Cardiac muscle cell (in vitro differentiated cells and primary cell): Measurements from ENCODE around the gene PLA1A. TPM values are rescaled to one million over a fixed set of nuclear protein-coding genes. Genes with fewer than 3 reads are reported as not detected.

Experiments used
- DNase-seq, 2 donors: peaks; one replicate each; pipeline versions ENCODE4 v3.0.0 to v3.0.0-alpha.2; 2010 to 2017; ENCODE audit warnings: low read depth in 1 of 2, low spot score in 1 of 2
- H3K27ac ChIP-seq: fragments of 200-600 bp; sonication (generic); 2 replicates; pipeline ENCODE4 v1.5.1; 2016
- H3K27me3 ChIP-seq: fragments of 200-600 bp; sonication (generic); 2 replicates; pipeline ENCODE4 v1.6.0; 2016; ENCODE audit warnings: control low read depth
- H3K36me3 ChIP-seq: fragments of 200-600 bp; sonication (generic); 2 replicates; pipeline ENCODE4 v1.5.1; 2016; ENCODE audit warnings: control low read depth
- H3K4me1 ChIP-seq: fragments of 200-600 bp; sonication (generic); 2 replicates; pipeline ENCODE4 v1.8.1; 2017; ENCODE audit warnings: low read depth, mild to moderate bottlenecking, mixed run types
- H3K4me3 ChIP-seq: fragments of 200-600 bp; sonication (generic); 2 replicates; pipeline ENCODE4 v1.5.1; 2016; ENCODE audit warnings: mild to moderate bottlenecking
- H3K9me3 ChIP-seq: fragments of 200-600 bp; sonication (generic); 2 replicates; pipeline ENCODE4 v1.5.1; 2017; ENCODE audit warnings: low read depth, mild to moderate bottlenecking, control low read depth
- polyA plus RNA-seq: library from polyadenylated mRNA; unstranded; fragments of >200 nt; fragmentation: Nextera tagmentation; extraction: Ambion mirVana; gene quantifications from 2 replicates; pipeline ENCODE4 v1.2.1, GENCODE V29; 2016
- total RNA-seq: library from RNA; depleted of rRNA; stranded (reverse); fragments of >200 nt; gene quantifications from 2 replicates; pipeline ENCODE4 v1.2.3, GENCODE V29; 2016
- TF ChIP-seq, protein P1 (sequence below): IDR thresholded peaks from 2 replicates; pipeline ENCODE4 v1.5.1; 2012; ENCODE audit warnings: low read depth, mild to moderate bottlenecking, low read length

PLA1A gene
- total and polyA plus RNA-seq, 2 experiments from 2014 or later = 0.07 TPM; not detected in 1

DNA sequence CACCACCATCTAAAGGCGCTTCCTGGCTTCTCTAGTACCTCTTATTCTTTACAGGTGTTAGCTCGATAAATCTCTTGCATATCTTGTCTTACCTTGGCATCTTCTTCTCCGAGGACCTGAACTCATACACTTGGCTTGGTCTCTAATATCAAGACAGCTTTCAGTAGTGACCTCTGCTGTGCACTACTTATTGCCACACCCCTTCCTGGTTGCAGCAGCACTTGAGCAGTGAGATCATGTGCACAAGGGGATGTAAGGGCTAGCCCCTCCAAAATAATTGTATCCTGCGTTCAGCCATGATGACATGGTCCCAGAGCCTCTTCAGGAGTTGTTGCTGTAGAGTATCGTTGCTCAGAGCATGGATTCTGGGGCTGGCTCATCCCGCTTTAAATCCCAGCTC is 1.3 kb upstream of the PLA1A start:
- peaks cover 19% of the 10 kb centered on the region for H3K4me1 ChIP-seq
- no peaks in the 10 kb centered on the region for H3K36me3 ChIP-seq
- no peaks in the 10 kb centered on the region for H3K27me3 ChIP-seq
- no peak overlapping the region for H3K4me3 ChIP-seq
- TF ChIP-seq, protein P1, sequence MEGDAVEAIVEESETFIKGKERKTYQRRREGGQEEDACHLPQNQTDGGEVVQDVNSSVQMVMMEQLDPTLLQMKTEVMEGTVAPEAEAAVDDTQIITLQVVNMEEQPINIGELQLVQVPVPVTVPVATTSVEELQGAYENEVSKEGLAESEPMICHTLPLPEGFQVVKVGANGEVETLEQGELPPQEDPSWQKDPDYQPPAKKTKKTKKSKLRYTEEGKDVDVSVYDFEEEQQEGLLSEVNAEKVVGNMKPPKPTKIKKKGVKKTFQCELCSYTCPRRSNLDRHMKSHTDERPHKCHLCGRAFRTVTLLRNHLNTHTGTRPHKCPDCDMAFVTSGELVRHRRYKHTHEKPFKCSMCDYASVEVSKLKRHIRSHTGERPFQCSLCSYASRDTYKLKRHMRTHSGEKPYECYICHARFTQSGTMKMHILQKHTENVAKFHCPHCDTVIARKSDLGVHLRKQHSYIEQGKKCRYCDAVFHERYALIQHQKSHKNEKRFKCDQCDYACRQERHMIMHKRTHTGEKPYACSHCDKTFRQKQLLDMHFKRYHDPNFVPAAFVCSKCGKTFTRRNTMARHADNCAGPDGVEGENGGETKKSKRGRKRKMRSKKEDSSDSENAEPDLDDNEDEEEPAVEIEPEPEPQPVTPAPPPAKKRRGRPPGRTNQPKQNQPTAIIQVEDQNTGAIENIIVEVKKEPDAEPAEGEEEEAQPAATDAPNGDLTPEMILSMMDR = no peak
- no peak overlapping the region for H3K27ac ChIP-seq
- no peaks in the 10 kb centered on the region for H3K9me3 ChIP-seq
- no peak for DNase-seq

DNA sequence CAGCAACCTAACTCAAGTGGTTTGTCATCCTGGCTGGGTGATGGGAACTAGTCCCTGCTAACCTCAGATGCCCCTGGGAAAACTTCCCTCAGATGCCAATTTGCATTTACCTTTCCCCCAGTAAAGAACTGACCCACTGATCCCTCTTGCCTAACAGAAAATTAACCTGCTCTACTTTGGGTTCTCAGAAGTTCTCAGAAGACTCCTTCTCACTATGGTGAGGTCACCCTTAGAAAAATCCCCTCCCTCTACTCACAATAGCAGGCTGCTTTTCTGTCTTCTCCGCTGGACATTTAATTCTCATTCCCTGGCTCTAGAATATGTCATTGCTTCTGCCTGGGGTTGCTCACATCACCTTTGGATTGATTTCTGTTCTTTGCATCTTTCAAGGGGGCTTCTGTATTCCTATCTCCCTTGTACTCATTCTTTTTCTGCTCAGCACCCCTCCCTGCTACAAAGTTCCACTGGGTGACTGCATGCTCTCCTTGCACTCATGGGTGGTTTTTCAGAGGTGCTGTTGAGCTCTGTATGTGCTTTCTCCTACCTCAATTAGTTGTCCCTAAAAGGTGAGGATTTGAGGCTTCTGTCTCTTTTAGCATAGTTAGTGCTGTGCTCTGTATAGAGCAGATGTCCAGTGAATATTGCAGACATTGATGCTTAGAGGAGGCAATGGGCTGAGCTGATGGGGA is 869 bp downstream of the PLA1A start:
- Histone ChIP-seq H3K4me3 (no peak overlapping the region), H3K36me3 (no peaks in the 10 kb centered on the region), H3K27ac (no peak overlapping the region), H3K27me3 (no peaks in the 10 kb centered on the region), H3K9me3 (no peaks in the 10 kb centered on the region), H3K4me1 (peaks cover 39% of the 10 kb centered on the region)
- TF ChIP-seq, protein P1 = no peak
- DNase-seq = no peak

DNA sequence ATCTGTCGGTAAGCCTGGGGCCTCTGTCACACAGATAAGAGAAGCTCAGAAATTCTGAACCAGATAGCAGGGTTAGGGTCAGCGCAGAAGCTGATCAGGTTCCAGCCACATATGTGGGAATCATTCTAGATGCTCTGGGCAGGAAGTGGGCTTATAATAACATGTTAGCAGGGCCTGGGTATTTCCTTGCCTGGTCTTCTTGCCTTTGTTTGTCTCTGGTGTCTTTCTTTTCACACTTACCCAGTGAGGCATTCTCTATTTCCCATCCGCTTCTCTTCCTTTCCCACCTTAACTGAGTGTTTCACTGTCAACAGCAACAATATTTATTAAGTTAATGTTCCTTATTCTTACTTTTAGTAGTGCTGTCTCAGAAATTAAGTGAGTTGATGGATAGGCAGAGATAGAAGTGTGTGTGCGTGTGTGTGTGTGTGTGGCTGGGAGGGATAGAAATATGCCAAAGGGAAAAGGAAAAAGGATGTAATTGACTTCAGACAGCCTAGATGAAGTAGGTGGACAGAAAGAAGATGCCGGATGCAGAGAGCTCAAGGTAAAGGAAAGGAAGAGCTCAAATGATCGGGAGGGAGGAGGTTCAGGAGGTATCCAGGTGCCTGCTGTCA is 2.0 kb downstream of the PLA1A start:
- no peaks in the 10 kb centered on the region for H3K9me3 ChIP-seq
- no peak for DNase-seq
- H3K4me3 ChIP-seq = no peak overlapping the region
- H3K27me3 ChIP-seq = no peaks in the 10 kb centered on the region
- TF ChIP-seq, protein P1 = no peak
- H3K27ac ChIP-seq = no peak overlapping the region
- H3K36me3 ChIP-seq = no peaks in the 10 kb centered on the region
- peaks cover 39% of the 10 kb centered on the region for H3K4me1 ChIP-seq

DNA sequence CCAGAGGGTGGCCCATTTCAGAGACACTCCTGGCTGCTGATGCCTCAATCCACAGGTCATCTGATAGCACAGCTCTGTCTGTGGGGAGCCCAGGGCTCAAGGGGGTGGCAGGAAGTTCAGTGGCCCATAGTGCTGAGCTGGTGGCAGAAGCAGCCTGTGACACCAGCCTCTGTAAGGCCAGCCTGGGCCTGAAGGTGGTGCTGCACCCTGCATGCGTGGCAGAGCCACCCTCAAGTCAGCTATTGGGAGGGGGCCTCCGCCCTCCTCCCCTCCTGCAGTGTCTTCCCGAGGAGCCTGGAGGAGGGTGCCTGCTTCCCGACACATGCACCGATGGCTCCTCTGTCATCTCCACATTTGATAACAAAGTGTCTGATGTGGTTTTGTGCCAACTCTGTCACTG is 3.0 kb downstream of the PLA1A start:
- Histone ChIP-seq H3K36me3 (no peaks in the 10 kb centered on the region), H3K4me1 (peaks cover 39% of the 10 kb centered on the region), H3K4me3 (no peak overlapping the region), H3K9me3 (no peaks in the 10 kb centered on the region), H3K27me3 (no peaks in the 10 kb centered on the region), H3K27ac (no peak overlapping the region)
- TF ChIP-seq, protein P1 = peak; percentile 42
- DNase-seq = peak in 1 of 2 donors; percentile 58

DNA sequence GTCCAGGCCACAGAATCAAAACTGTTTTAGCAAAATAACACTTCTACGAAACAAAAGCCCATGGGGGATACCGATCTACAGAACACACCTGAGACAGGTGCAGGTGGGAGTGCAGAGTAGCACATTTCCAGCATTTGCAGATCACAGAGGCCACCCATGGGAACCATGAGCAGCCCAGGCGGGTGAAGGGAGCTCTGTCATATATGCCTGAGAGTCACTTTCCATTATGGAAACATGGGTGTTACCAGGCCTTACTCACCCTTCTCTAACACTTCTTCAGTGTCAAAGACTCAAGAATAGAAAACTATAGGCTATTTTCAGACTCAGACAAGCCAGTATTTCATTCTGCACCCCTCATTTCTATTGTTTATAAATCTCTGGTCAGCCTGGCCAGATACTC is 3.5 kb downstream of the PLA1A start:
- TF ChIP-seq, protein P1 = no peak
- no peak for DNase-seq
- no peaks in the 10 kb centered on the region for H3K27me3 ChIP-seq
- peaks cover 39% of the 10 kb centered on the region for H3K4me1 ChIP-seq
- no peaks in the 10 kb centered on the region for H3K36me3 ChIP-seq
- H3K9me3 ChIP-seq = no peaks in the 10 kb centered on the region
- no peak overlapping the region for H3K27ac ChIP-seq
- H3K4me3 ChIP-seq = no peak overlapping the region
